Adrenal gland (tissue), 5 donors: ENCODE data around the gene DNM2.

ENCODE experiments used
- POLR2A ChIP-seq, 2 donors: fragments of 450-650 bp; IDR thresholded peaks; one replicate each; pipeline ENCODE4 v1.6.1; 2017; ENCODE audit warnings: antibody characterized with exemption in 2 of 2, mild to moderate bottlenecking in 2 of 2, moderate library complexity in 1 of 2
- TF ChIP-seq, protein P1 (sequence below), 6 experiments: fragments of 450-650 bp in 4 of 6; fragments of 200-600 bp in 2 of 6; sonication (generic) in 1 of 6; IDR thresholded peaks; 1 replicate in 5 of 6; 2 replicates in 1 of 6; pipeline versions ENCODE4 v1.5.1 to v1.8.0; 2016 to 2021; ENCODE audit warnings: antibody characterized with exemption in 6 of 6, mild to moderate bottlenecking in 2 of 6, moderate library complexity in 1 of 6
- donor health status: DM: no; HTN: no; CAD: no.

DNA sequence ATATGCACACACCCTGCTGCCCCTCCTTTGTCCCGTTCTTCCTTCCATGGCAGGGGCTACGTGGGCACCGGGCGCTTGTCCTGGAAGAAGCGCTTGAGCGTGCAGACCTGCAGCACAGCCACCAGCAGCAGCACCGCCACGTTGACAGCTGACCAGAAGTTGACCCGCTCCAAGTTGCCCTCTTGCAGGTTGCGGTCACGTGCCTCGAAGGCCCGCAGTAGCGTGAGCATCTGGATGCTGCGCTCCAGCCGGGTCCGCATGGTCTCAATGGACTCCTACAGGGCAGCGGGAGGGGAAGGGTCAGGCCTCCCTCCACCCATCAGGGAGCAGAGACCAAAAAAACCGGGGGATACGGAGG, 115.0 kb downstream of the DNM2 start:
- TF ChIP-seq POLR2A (IDR thresholded peaks at IDR 0.05) = no peak
- TF ChIP-seq, protein P1, sequence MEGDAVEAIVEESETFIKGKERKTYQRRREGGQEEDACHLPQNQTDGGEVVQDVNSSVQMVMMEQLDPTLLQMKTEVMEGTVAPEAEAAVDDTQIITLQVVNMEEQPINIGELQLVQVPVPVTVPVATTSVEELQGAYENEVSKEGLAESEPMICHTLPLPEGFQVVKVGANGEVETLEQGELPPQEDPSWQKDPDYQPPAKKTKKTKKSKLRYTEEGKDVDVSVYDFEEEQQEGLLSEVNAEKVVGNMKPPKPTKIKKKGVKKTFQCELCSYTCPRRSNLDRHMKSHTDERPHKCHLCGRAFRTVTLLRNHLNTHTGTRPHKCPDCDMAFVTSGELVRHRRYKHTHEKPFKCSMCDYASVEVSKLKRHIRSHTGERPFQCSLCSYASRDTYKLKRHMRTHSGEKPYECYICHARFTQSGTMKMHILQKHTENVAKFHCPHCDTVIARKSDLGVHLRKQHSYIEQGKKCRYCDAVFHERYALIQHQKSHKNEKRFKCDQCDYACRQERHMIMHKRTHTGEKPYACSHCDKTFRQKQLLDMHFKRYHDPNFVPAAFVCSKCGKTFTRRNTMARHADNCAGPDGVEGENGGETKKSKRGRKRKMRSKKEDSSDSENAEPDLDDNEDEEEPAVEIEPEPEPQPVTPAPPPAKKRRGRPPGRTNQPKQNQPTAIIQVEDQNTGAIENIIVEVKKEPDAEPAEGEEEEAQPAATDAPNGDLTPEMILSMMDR (IDR thresholded peaks at IDR 0.05) = no peak
